ENCODE results near the gene FOXO1.

Gene FOXO1

GRCh38 chr13:40580566-40581276 is 85.7 kb downstream of the FOXO1 start:
- no peak for DNase-seq (ENCODE audit: low spot score)

GRCh38 chr13:40579535-40579934 is 86.9 kb downstream of the FOXO1 start:
- no peak for DNase-seq (ENCODE audit: low spot score)

- no peak for DNase-seq (ENCODE audit: low spot score)
Observed at GRCh38 chr13:40578055-40578454, 88.4 kb downstream of the FOXO1 start.

- DNase-seq (ENCODE audit: low spot score): no peak
Observed at GRCh38 chr13:40576369-40576768, 90.1 kb downstream of the FOXO1 start.

GRCh38 chr13:40572961-40573360 is 93.5 kb downstream of the FOXO1 start:
- DNase-seq (ENCODE audit: low spot score): no peak

- DNase-seq (ENCODE audit: low spot score): no peak
Observed at GRCh38 chr13:40571338-40571963, 95.0 kb downstream of the FOXO1 start.

- no peak for DNase-seq (ENCODE audit: low spot score)
Observed at GRCh38 chr13:40570930-40571329, 95.5 kb downstream of the FOXO1 start.

- no peak for DNase-seq (ENCODE audit: low spot score)
Observed at GRCh38 chr13:40569024-40569350, 97.5 kb downstream of the FOXO1 start.

GRCh38 chr13:40568246-40569023 is 98.0 kb downstream of the FOXO1 start:
- no peak for DNase-seq (ENCODE audit: low spot score)

GRCh38 chr13:40566811-40567210 is 99.6 kb downstream of the FOXO1 start:
- DNase-seq (ENCODE audit: low spot score): no peak

- DNase-seq (ENCODE audit: low spot score): no peak
Observed at GRCh38 chr13:40565282-40566148, 100.9 kb downstream of the FOXO1 start.

GRCh38 chr13:40564342-40565001 is 102.0 kb downstream of the FOXO1 start:
- DNase-seq (ENCODE audit: low spot score): no peak

GRCh38 chr13:40563350-40564125 is 102.9 kb downstream of the FOXO1 start:
- no peak for DNase-seq (ENCODE audit: low spot score)

GRCh38 chr13:40562975-40563349 is 103.5 kb downstream of the FOXO1 start:
- no peak for DNase-seq (ENCODE audit: low spot score)

- no peak for DNase-seq (ENCODE audit: low spot score)
Observed at GRCh38 chr13:40559915-40560314, 106.5 kb downstream of the FOXO1 start.

- no peak for DNase-seq (ENCODE audit: low spot score)
Observed at GRCh38 chr13:40558656-40559055, 107.8 kb downstream of the FOXO1 start.

GRCh38 chr13:40556453-40556852 is 110.0 kb downstream of the FOXO1 start:
- no peak for DNase-seq (ENCODE audit: low spot score)

GRCh38 chr13:40553356-40553755 is 113.1 kb downstream of the FOXO1 start:
- DNase-seq (ENCODE audit: low spot score): no peak

GRCh38 chr13:40552895-40553294 is 113.5 kb downstream of the FOXO1 start:
- DNase-seq (ENCODE audit: low spot score): no peak

- no peak for DNase-seq (ENCODE audit: low spot score)
Observed at GRCh38 chr13:40550130-40550529, 116.3 kb downstream of the FOXO1 start.
